Measurements from ENCODE around the gene EXOC3.
"Not testable (repeated sequence)": the region's sequence is repeated elsewhere in the genome, so short reads cannot be mapped to it uniquely, and the experiment has no call there.

The EXOC3 gene

GRCh38 chr5:473551-474192, 30.7 kb downstream of the EXOC3 start:
- no peak for DNase-seq (ENCODE audit: low read depth in 2 of 2)

DNA sequence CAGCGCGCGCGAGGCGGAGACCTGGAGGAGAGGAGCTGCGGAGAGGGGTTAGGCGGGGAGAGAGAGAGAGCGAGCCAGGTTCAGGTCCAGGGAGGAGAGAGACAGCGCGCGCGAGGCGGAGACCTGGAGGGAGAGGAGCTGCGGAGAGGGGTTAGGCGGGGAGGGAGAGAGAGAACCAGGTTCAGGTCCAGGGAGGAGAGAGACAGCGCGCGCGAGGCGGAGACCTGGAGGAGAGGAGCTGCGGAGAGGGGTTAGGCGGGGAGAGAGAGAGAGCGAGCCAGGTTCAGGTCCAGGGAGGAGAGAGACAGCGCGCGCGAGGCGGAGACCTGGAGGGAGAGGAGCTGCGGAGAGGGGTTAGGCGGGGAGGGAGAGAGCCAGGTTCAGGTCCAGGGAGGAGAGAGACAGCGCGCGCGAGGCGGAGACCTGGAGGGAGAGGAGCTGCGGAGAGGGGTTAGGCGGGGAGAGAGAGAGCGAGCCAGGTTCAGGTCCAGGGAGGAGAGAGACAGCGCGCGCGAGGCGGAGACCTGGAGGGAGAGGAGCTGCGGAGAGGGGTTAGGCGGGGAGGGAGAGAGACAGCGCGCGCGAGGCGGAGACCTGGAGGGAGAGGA, 31.4 kb downstream of the EXOC3 start:
- DNase-seq (ENCODE audit: low read depth in 2 of 2), result not testable (repeated sequence)

DNA sequence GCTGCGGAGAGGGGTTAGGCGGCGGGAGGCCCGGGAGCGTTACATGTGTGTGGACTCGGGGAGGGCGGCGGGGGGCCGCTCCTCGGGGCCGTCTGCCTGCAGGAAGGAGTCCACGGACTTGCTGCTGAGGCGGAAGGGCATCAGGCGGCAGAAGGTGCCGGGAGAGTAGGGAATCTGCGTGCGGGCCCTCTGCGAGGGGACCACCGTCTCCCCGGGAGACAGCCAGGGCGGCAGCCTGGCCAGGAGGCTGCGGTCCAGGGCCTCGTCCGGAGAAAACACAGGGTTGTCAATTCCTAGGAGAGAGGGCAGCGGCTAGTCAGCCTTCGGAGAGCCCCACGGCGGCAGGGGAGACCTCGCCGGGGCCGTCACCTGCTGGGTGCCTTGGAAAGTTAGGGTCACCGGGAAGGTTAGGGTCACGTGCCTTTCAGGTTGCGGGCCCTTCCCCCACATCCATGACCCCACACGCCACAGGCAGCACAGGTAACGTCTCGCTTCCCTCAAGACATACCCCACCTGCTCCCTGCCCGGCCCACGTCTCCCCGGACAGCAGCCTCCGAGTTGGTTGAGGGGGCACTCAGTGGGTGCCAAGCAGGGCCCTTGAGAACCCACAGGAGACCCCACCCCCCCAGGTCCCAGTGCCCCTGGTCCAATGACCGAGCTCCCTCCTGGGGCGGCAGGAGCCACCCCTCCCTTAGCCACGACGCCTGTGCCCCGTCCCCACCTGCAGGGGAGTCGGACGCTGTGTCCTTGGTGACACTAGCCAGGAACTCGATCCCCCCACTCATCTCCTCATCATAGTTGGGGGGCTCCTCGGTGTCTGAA, 32.1 kb downstream of the EXOC3 start:
- no peak for DNase-seq (ENCODE audit: low read depth in 2 of 2)

DNA sequence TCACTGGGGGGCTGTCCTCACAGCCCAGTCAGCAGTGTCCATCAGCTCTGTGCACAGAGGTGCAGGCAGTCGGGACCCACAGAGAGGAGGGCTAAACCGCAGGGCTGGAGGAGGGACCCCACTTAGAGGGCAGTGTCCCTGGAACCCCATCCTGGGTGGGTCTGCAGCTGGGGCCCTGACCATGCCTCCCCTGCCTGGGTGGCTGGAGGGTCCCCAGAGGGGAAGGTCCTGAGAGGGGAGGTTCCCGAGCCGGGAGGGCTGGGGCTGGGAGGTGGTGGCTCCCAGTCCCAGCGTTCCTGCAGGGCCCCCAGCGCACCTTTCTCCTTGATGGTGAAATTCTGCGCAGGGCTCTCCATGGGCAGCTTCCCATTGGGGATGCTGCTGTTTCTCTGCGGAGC, 32.7 kb downstream of the EXOC3 start:
- no peak for DNase-seq (ENCODE audit: low read depth in 2 of 2)

DNA sequence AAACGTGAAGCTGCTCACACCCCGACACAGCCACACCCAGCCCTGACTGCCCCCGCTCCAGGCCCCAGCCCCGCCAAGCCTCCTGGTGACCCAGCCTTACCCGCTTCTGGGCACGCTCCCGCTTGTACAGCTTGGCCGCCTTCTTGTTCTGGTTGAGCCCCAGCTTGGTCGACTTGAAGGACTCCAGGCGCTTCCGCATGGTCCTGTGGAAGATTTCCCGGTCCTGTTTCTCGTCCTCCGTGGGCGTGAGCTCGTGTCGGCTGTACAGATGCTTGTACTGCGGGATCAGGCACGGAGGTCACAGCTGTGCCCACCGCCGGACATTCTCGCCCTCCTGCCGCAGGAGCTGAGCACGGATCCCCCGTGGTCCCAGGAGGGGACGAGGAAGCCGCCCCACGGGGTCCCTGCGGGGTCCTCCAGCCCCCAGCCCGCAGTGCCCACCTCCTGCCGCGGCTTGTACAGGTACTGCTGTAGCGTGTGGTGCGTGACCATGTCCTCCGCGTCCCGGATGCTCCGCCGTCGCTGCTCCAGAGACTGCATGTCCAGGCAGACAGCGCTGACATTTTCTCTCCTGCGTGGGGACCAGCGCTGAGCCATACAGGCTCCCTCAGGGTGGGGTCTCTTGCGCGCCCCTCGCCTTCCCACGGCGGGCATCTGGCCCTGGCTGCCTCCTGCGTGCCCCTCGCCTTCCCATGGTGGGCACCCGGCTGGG, 33.3 kb downstream of the EXOC3 start:
- DNase-seq (ENCODE audit: low read depth in 2 of 2), result no peak

DNA sequence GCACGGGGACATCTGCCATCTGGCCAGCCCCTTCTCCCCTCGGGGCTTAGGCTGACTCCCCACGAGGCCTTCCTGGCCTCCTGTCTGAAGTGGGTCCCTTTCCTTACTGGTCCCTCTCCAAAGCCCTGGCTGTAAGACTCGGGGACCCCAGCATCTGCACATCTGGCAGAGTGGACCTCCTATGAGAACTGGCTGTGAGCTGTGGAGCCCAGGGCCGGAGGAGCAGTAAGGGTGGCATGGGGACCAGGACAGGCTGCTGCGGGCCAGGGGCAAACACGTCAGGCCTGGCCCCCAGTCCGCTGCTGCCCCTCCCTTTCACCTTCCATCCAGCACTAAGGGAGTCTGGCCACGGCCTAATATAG, 33.8 kb downstream of the EXOC3 start:
- DNase-seq (ENCODE audit: low read depth in 2 of 2), result no peak

DNA sequence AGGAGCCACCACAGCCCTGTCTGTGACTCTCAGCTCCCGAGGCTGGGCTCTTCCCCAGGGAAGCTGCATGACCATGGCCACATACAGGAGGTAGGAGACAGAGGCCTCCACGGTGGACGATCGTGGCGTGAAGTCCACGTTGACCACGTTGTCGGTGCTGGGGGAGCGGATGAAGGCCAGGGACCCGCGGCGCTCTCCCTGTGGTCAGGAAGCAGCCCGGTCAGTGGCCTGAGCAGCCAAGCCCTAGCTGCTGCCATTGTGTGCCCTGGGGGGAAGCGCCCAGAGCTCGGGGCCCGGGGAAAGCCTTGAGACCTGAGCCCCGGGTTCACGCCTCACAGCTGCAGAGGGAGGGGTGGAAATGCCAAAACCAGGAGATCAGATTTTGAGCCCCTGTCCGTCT, 34.3 kb downstream of the EXOC3 start:
- no peak for DNase-seq (ENCODE audit: low read depth in 2 of 2)

DNA sequence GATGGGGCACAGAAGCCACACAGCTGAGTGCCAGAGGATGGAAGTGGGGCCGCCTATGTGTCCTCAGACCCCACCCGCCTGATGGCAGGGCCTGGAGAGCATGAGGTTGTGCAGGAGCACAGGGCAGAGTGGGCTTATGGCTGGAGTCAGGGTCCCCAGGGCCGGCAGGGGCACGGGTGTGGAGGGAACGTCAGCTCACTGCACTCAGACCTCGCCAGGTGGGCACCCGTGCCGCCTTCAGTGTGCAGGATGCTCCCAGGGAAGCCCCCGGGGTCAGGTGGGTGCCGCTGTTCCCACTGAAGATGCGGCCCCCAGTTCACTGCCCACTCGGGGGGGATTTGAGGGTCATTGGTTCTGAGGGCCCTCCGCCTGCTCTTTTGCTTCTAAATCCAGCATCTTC, 34.9 kb downstream of the EXOC3 start:
- DNase-seq (ENCODE audit: low read depth in 2 of 2), result no peak

GRCh38 chr5:478369-478981, 35.5 kb downstream of the EXOC3 start:
- DNase-seq (ENCODE audit: low read depth in 2 of 2), result no peak

- DNase-seq (ENCODE audit: low read depth in 2 of 2), result no peak
Observed at GRCh38 chr5:478982-479535, 36.1 kb downstream of the EXOC3 start.

DNA sequence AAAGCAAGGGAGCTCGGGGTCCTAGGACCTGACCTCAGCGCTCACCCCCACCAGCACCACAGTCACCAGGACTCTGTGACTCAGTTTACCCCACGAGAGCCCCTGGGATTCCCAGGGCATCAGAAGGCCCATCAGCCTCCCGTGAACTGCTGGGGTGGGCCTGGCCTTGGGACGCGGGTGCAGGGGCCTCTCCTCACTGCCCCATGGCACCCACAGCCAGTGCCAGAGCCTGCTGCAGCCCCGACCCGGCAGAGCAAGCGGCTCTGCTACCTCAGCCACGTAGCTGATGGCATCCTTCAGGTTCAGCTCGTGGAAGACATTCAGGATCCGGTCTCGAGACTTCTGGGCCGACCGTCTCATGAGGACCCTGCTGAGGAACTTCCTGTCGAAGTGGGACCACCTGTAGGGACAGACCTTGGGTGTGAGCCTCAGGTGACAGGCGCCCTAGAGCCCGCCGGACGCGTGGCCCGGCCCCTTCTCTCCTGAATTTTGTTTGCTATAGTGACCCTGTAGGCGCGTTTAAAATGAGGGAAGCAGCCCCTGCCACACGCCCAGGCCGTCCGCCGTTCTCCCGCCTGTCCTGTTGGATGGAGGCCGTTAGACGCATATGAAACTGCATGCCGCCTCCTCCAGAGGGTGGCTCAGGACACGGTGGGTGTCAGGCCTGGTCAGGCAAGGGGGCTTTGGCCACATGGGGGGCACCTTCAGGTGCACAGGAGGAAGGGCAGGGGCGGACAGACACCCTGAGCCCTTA, 36.8 kb downstream of the EXOC3 start:
- no peak for DNase-seq (ENCODE audit: low read depth in 2 of 2)

DNA sequence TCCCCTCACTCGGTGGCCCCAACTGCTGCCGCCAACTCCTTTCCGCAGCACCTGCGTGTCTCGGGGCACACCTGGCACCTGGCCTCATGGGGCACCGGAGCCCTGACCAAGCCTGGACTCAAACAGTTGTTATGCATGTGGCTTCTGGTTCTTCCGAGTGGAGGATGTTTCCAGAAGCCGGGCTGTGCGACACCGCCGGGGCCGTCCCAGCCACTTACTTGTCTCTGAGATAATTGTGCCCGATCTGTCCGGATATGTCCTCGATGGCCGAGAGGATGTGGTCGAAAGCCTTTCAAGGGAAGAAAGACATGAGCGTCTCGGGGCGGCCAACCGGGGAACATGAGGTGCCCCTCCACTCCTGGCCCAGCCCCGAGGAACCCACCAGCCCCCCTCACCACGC, 38.4 kb downstream of the EXOC3 start:
- DNase-seq (ENCODE audit: low read depth in 2 of 2), result no peak

- DNase-seq (ENCODE audit: low read depth in 2 of 2), result no peak
Observed at GRCh38 chr5:482021-482420, 39.0 kb downstream of the EXOC3 start.

- DNase-seq (ENCODE audit: low read depth in 2 of 2), result no peak
Observed at GRCh38 chr5:482506-482905, 39.5 kb downstream of the EXOC3 start.

DNA sequence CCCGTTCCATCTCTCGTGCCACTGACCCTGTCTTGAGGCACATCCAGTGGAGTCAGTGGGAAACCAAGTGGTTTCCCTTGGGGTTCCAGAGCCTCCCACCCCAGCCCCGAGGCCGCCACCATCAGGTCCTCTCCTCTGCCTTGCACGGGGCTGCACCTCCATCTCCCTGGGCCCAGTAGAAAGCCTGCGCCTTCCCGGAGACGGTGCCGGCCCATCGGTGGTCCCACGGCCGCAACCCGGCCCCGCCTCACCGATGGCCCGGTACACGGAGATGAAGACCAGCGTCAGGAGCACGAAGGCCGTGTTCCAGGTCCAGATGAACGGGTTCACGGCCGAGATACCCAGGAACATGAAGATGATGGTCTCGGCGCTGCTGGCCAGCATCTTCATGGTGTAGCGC, 40.0 kb downstream of the EXOC3 start:
- DNase-seq (ENCODE audit: low read depth in 2 of 2), result no peak

- no peak for DNase-seq (ENCODE audit: low read depth in 2 of 2)
Observed at GRCh38 chr5:483434-484140, 40.6 kb downstream of the EXOC3 start.

GRCh38 chr5:484556-484955, 41.6 kb downstream of the EXOC3 start:
- DNase-seq (ENCODE audit: low read depth in 2 of 2), result no peak

GRCh38 chr5:485113-485945, 42.4 kb downstream of the EXOC3 start:
- DNase-seq (ENCODE audit: low read depth in 2 of 2), result no peak

GRCh38 chr5:485946-486491, 43.0 kb downstream of the EXOC3 start:
- DNase-seq (ENCODE audit: low read depth in 2 of 2), result no peak
